Right lobe of liver (tissue), 6 donors: ENCODE measurements around the gene CDX1. TPM values are rescaled to one million over a fixed set of nuclear protein-coding genes. Genes with fewer than 3 reads are reported as not detected.

ENCODE experiments used
- ATAC-seq, 4 donors: fragments of 200-7000 bp; cut with Tn5 transposase; one replicate each; pipeline ENCODE4 v1.9.1; 2020; ENCODE audit warnings: mild to moderate bottlenecking in 4 of 4, moderate library complexity in 4 of 4
- DNase-seq, 3 donors: peaks; one replicate each; pipeline ENCODE4 v3.0.0-alpha.2; 2020
- H3K27ac ChIP-seq, 3 donors: fragments of 200-600 bp; one replicate each; pipeline ENCODE4 v1.8.0; 2022
- H3K27me3 ChIP-seq, 2 donors: fragments of 200-600 bp; one replicate each; pipeline ENCODE4 v1.8.0; 2022
- H3K36me3 ChIP-seq, 4 donors: fragments of 200-600 bp; sonication (generic) in 1 of 4; one replicate each; pipeline versions ENCODE4 v1.5.1 to v1.8.0; 2017 to 2022; ENCODE audit warnings: control low read depth in 1 of 4
- H3K4me1 ChIP-seq, 4 donors: fragments of 200-600 bp; sonication (generic) in 1 of 4; one replicate each; pipeline versions ENCODE4 v1.5.1 to v1.8.0; 2017 to 2022; ENCODE audit warnings: control low read depth in 1 of 4
- H3K4me3 ChIP-seq, 3 donors: fragments of 200-600 bp; one replicate each; pipeline ENCODE4 v1.8.0; 2022
- H3K9me3 ChIP-seq, 4 donors: fragments of 200-600 bp; sonication (generic) in 1 of 4; one replicate each; pipeline versions ENCODE4 v1.5.1 to v1.8.0; 2017 to 2022; ENCODE audit warnings: control low read depth in 1 of 4
- CTCF ChIP-seq, 4 donors: fragments of 200-600 bp in 3 of 4; fragments of 450-650 bp in 1 of 4; IDR thresholded peaks; one replicate each; pipeline versions ENCODE4 v1.5.1 to v1.8.0; 2016 to 2022; ENCODE audit warnings: antibody characterized with exemption in 4 of 4, mild to moderate bottlenecking in 2 of 4
- POLR2A ChIP-seq: fragments of 450-650 bp; IDR thresholded peaks from one replicate; pipeline ENCODE4 v1.6.1; 2017; ENCODE audit warnings: antibody characterized with exemption, mild to moderate bottlenecking
- WGBS: methylation state at CpG from one replicate; pipeline ENCODE4 v1.1.6; 2018; ENCODE audit warnings: low coverage, low lambda C conversion rate; ENCODE audit not compliant: insufficient coverage; ENCODE audit errors: missing lambda C conversion rate; 5-methylcytosine and 5-hydroxymethylcytosine counted together
- intact Hi-C, 2 donors: fragments of 100-400 bp; cut with DNase I; formaldehyde crosslinking; loops; one replicate each; pipeline versions ENCODE4 v1.11.2 to v1.14.1; 2022
- total RNA-seq, 6 experiments: library from RNA; depleted of rRNA in 2 of 6; stranded (reverse); fragments of >200 nt in 2 of 6; fragmentation: NEBNext Ultra II Directional in 3 of 6; extraction: Animal tissue kit (Norgen Biotek cat#: 25700) in 3 of 6; gene quantifications; one replicate each; pipeline versions ENCODE4 v1.1.0 to v1.2.4, GENCODE V29; 2016 to 2023
- donor health status: DM: no; HTN: yes; CAD: no.
- donor health status: DM: no; HTN: no; CAD: no.
- donor health status: DM: no; HTN: no; CAD: no.
- donor health status: DM: no; HTN: yes; CAD: no.
- donor health status: DM: no; HTN: yes; CAD: no.

CDX1 gene
- total RNA-seq, 6 experiments from 2014 or later = not detected

- no peaks in the 10 kb centered on the region for H3K9me3 ChIP-seq
- 33% methylated on average over 11 of the region's 14 CpGs for WGBS
- H3K4me3 ChIP-seq = no peak overlapping the region
- peak; percentile 77 to 86 (median 83) for DNase-seq
- no peak overlapping the region for H3K27ac ChIP-seq
- ATAC-seq = peak; percentile 91 to 95 (median 94)
- intact Hi-C loops = loop anchor here (5.0 to 10.0 kb wide), 2 partner anchors 56 to 183 kb away; no protein-coding TSS in a partner anchor
- H3K36me3 ChIP-seq = no peaks in the 10 kb centered on the region
- H3K4me1 ChIP-seq = no peaks in the 10 kb centered on the region
- no peaks in the 10 kb centered on the region for H3K27me3 ChIP-seq
- TF ChIP-seq CTCF (IDR thresholded peaks at IDR 0.05) (peak; percentile 82 to 93 (median 86)), POLR2A (no peak)
Measured at GRCh38 chr5:150161242-150162141, 5.1 kb upstream of the CDX1 start.

GRCh38 chr5:150162142-150162513 is 4.5 kb upstream of the CDX1 start:
- TF ChIP-seq CTCF (IDR thresholded peaks at IDR 0.05) (no peak), POLR2A (no peak)
- ATAC-seq (no peak), DNase-seq (no peak)
- H3K9me3 ChIP-seq = no peaks in the 10 kb centered on the region
- H3K4me3 ChIP-seq = no peak overlapping the region
- peaks cover 0 to 6% of the 10 kb centered on the region in 2 donors for H3K27me3 ChIP-seq
- no peaks in the 10 kb centered on the region for H3K36me3 ChIP-seq
- no peaks in the 10 kb centered on the region for H3K4me1 ChIP-seq
- intact Hi-C loops = loop anchor here (5.0 to 10.0 kb wide), 2 partner anchors 55 to 183 kb away; no protein-coding TSS in a partner anchor
- H3K27ac ChIP-seq = no peak overlapping the region
- WGBS = 80% methylated on average over 1 of the region's 3 CpGs

GRCh38 chr5:150163035-150163434 is 3.5 kb upstream of the CDX1 start:
- Histone ChIP-seq H3K36me3 (no peaks in the 10 kb centered on the region), H3K4me1 (no peaks in the 10 kb centered on the region), H3K27ac (no peak overlapping the region), H3K27me3 (peaks cover 0 to 7% of the 10 kb centered on the region in 2 donors), H3K9me3 (no peaks in the 10 kb centered on the region), H3K4me3 (no peak overlapping the region)
- intact Hi-C loops = loop anchor here (5.0 to 10.0 kb wide), 2 partner anchors 54 to 182 kb away; no protein-coding TSS in a partner anchor
- DNase-seq (no peak), ATAC-seq (no peak)
- 50% methylated on average over 2 of the region's 3 CpGs for WGBS
- TF ChIP-seq POLR2A (no peak), CTCF (IDR thresholded peaks at IDR 0.05) (no peak)

GRCh38 chr5:150163547-150164059 is 3.0 kb upstream of the CDX1 start:
- peaks cover 0 to 7% of the 10 kb centered on the region in 2 donors for H3K27me3 ChIP-seq
- H3K4me3 ChIP-seq = no peak overlapping the region
- intact Hi-C loops = loop anchor here (5.0 to 10.0 kb wide), 2 partner anchors 54 to 181 kb away; no protein-coding TSS in a partner anchor
- H3K36me3 ChIP-seq = no peaks in the 10 kb centered on the region
- no peak for ATAC-seq
- no peak for DNase-seq
- H3K9me3 ChIP-seq = no peaks in the 10 kb centered on the region
- no peak for TF ChIP-seq POLR2A
- TF ChIP-seq CTCF (IDR thresholded peaks at IDR 0.05) = no peak
- no peak overlapping the region for H3K27ac ChIP-seq
- H3K4me1 ChIP-seq = no peaks in the 10 kb centered on the region
- 60% methylated on average over 8 of the region's 13 CpGs for WGBS
